OCI-LY1 (cell line): Measurements from ENCODE around the gene ADAMTSL1.

Experiments used
- H2AFZ ChIP-seq: fragments of 200-600 bp; sonication (generic), shearing (Covaris generic); 2 replicates; pipeline ENCODE4 v1.6.0; 2014; ENCODE audit warnings: antibody characterized with exemption, mild to moderate bottlenecking, low read length
- H3F3A ChIP-seq: fragments of 200-600 bp; sonication (generic), shearing (Covaris generic); 2 replicates; pipeline ENCODE4 v1.6.0; 2014; ENCODE audit warnings: mild to moderate bottlenecking, antibody characterized with exemption, low read length, moderate library complexity; ENCODE audit not compliant: insufficient read depth
- H3K27ac ChIP-seq: fragments of 200-600 bp; sonication (generic); 2 replicates; pipeline ENCODE4 v1.5.1; 2014; ENCODE audit warnings: low read length, mixed run types, mild to moderate bottlenecking, low read depth; ENCODE audit not compliant: poor library complexity, severe bottlenecking
- H3K27me3 ChIP-seq: fragments of 200-600 bp; sonication (generic); 2 replicates; pipeline ENCODE4 v1.6.0; 2014; ENCODE audit warnings: antibody characterized with exemption, mild to moderate bottlenecking, low read length, moderate library complexity; ENCODE audit not compliant: insufficient read depth
- H3K36me3 ChIP-seq: fragments of 200-600 bp; sonication (generic); 2 replicates; pipeline ENCODE4 v1.6.1; 2014; ENCODE audit warnings: mild to moderate bottlenecking, antibody characterized with exemption, low read length, moderate library complexity, mixed read lengths; ENCODE audit not compliant: insufficient read depth
- H3K4me1 ChIP-seq: fragments of 200-600 bp; sonication (generic); 2 replicates; pipeline ENCODE4 v1.5.1; 2014; ENCODE audit warnings: mild to moderate bottlenecking, low read length, moderate library complexity; ENCODE audit not compliant: insufficient read depth, severe bottlenecking
- H3K4me2 ChIP-seq: fragments of 200-600 bp; sonication (generic), shearing (Covaris generic); 2 replicates; pipeline ENCODE4 v1.6.1; 2014; ENCODE audit warnings: low read length
- H3K4me3 ChIP-seq: fragments of 200-600 bp; sonication (generic); 2 replicates; pipeline ENCODE4 v1.5.1; 2014; ENCODE audit warnings: low read length, low read depth, mild to moderate bottlenecking, mixed read lengths; ENCODE audit not compliant: poor library complexity, severe bottlenecking
- H3K79me2 ChIP-seq: fragments of 200-600 bp; shearing (Covaris generic); 2 replicates; pipeline ENCODE4 v1.6.1; 2016; ENCODE audit warnings: mixed run types, low read length, mixed read lengths; ENCODE audit not compliant: insufficient read depth
- H3K9ac ChIP-seq: fragments of 200-600 bp; sonication (generic), shearing (Covaris generic); 2 replicates; pipeline ENCODE4 v1.6.1; 2014; ENCODE audit warnings: mild to moderate bottlenecking, low read length, mixed read lengths
- H3K9me2 ChIP-seq: fragments of 200-600 bp; sonication (generic), shearing (Covaris generic); 2 replicates; pipeline ENCODE4 v1.6.1; 2014; ENCODE audit warnings: low read depth, mild to moderate bottlenecking, low read length, mixed read lengths
- H3K9me3 ChIP-seq: fragments of 200-600 bp; shearing (Covaris generic); 2 replicates; pipeline ENCODE4 v1.6.1; 2014; ENCODE audit warnings: low read length, mixed read lengths
- H4K20me1 ChIP-seq: fragments of 200-600 bp; sonication (generic), shearing (Covaris generic); 2 replicates; pipeline ENCODE4 v1.6.0; 2016; ENCODE audit warnings: mild to moderate bottlenecking, low read length; ENCODE audit not compliant: insufficient read depth
- CTCF ChIP-seq: fragments of 200-600 bp; sonication (generic), shearing (Covaris generic); IDR thresholded peaks from 2 replicates; pipeline ENCODE4 v1.5.1; 2017; ENCODE audit warnings: mild to moderate bottlenecking, antibody characterized with exemption, low read length, moderate library complexity, mixed read lengths
- EZH2 ChIP-seq: fragments of 200-600 bp; sonication (generic), shearing (Covaris generic); IDR thresholded peaks from 2 replicates; pipeline ENCODE4 v1.8.0; 2017; ENCODE audit warnings: borderline replicate concordance, mixed run types, mild to moderate bottlenecking, antibody characterized with exemption, low read length, moderate library complexity, mixed read lengths

ADAMTSL1 gene

GRCh38 chr9:18617759-18618158, 143.8 kb downstream of the ADAMTSL1 start:
- Histone ChIP-seq H3K36me3 (no peaks in the 10 kb centered on the region), H3K9ac (no peak overlapping the region), H3K9me3 (no peaks in the 10 kb centered on the region), H3K9me2 (no peaks in the 10 kb centered on the region), H3K79me2 (no peaks in the 10 kb centered on the region), H4K20me1 (no peaks in the 10 kb centered on the region), H3K4me1 (no peaks in the 10 kb centered on the region), H3K27me3 (no peaks in the 10 kb centered on the region), H3K27ac (no peak overlapping the region), H3K4me2 (no peak overlapping the region), H3K4me3 (no peak overlapping the region), H3F3A (no peaks in the 10 kb centered on the region), H2AFZ (no peak overlapping the region)
- TF ChIP-seq CTCF (no peak), EZH2 (no peak)

GRCh38 chr9:18618862-18619261, 144.9 kb downstream of the ADAMTSL1 start:
- no peaks in the 10 kb centered on the region for H4K20me1 ChIP-seq
- no peaks in the 10 kb centered on the region for H3K9me2 ChIP-seq
- H3K9ac ChIP-seq = no peak overlapping the region
- no peaks in the 10 kb centered on the region for H3K9me3 ChIP-seq
- H2AFZ ChIP-seq = no peak overlapping the region
- H3K79me2 ChIP-seq = no peaks in the 10 kb centered on the region
- no peaks in the 10 kb centered on the region for H3K4me1 ChIP-seq
- no peak overlapping the region for H3K4me3 ChIP-seq
- no peak overlapping the region for H3K4me2 ChIP-seq
- H3K36me3 ChIP-seq = no peaks in the 10 kb centered on the region
- no peak overlapping the region for H3K27ac ChIP-seq
- no peaks in the 10 kb centered on the region for H3K27me3 ChIP-seq
- H3F3A ChIP-seq = no peaks in the 10 kb centered on the region
- no peak for TF ChIP-seq EZH2

GRCh38 chr9:18622186-18622836, 148.4 kb downstream of the ADAMTSL1 start:
- no peak for TF ChIP-seq CTCF
- H2AFZ ChIP-seq = no peak overlapping the region
- no peak overlapping the region for H3K9ac ChIP-seq
- no peaks in the 10 kb centered on the region for H3K36me3 ChIP-seq
- H3K4me1 ChIP-seq = no peaks in the 10 kb centered on the region
- no peak overlapping the region for H3K4me2 ChIP-seq
- no peaks in the 10 kb centered on the region for H4K20me1 ChIP-seq
- no peak overlapping the region for H3K4me3 ChIP-seq
- no peaks in the 10 kb centered on the region for H3F3A ChIP-seq
- no peaks in the 10 kb centered on the region for H3K79me2 ChIP-seq
- no peak overlapping the region for H3K27ac ChIP-seq
- no peaks in the 10 kb centered on the region for H3K27me3 ChIP-seq
- H3K9me3 ChIP-seq = no peaks in the 10 kb centered on the region
- H3K9me2 ChIP-seq = no peaks in the 10 kb centered on the region
